Measurements from ENCODE around the gene CIB4. TPM values are rescaled to one million over a fixed set of nuclear protein-coding genes. Genes with fewer than 3 reads are reported as not detected.

CIB4 gene
- total RNA-seq, 3 donors from 2014 or later (not counting 1 experiment from before 2014, with no cell fraction given) = not detected

GRCh38 chr2:26566081-26566375 lies 75.1 kb downstream of the CIB4 start:
- Histone ChIP-seq H3K27ac (ENCODE audit: low read length) (no peak overlapping the region), H3K27me3 (ENCODE audit: control insufficient read depth, insufficient read depth, low read length) (peaks cover 21% of the 10 kb centered on the region), H3K36me3 (ENCODE audit: control insufficient read depth, insufficient read depth, low read length) (no peaks in the 10 kb centered on the region), H3K4me3 (ENCODE audit: low read length) (no peak overlapping the region), H3K9me3 (ENCODE audit: control insufficient read depth, insufficient read depth, low read length) (no peaks in the 10 kb centered on the region), H3K4me1 (ENCODE audit: control insufficient read depth, insufficient read depth, low read length) (peaks cover 10% of the 10 kb centered on the region)
- no peak overlapping the region for H3K27ac Mint-ChIP-seq
- TF ChIP-seq, protein P1, sequence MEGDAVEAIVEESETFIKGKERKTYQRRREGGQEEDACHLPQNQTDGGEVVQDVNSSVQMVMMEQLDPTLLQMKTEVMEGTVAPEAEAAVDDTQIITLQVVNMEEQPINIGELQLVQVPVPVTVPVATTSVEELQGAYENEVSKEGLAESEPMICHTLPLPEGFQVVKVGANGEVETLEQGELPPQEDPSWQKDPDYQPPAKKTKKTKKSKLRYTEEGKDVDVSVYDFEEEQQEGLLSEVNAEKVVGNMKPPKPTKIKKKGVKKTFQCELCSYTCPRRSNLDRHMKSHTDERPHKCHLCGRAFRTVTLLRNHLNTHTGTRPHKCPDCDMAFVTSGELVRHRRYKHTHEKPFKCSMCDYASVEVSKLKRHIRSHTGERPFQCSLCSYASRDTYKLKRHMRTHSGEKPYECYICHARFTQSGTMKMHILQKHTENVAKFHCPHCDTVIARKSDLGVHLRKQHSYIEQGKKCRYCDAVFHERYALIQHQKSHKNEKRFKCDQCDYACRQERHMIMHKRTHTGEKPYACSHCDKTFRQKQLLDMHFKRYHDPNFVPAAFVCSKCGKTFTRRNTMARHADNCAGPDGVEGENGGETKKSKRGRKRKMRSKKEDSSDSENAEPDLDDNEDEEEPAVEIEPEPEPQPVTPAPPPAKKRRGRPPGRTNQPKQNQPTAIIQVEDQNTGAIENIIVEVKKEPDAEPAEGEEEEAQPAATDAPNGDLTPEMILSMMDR (IDR thresholded peaks at IDR 0.05) = no peak
- no peak overlapping the region for H3K4me3 Mint-ChIP-seq
- peaks cover 0 to 4% of the 10 kb centered on the region in 2 donors for H3K4me1 Mint-ChIP-seq
- no peak for ATAC-seq
- intact Hi-C loops (cut with micrococcal nuclease) = no loop called here
- 92% methylated on average over 6 of the region's 6 CpGs for WGBS (ENCODE audit: insufficient coverage)
- no peaks in the 10 kb centered on the region for H3K36me3 Mint-ChIP-seq
- no peaks in the 10 kb centered on the region for H3K9me3 Mint-ChIP-seq
- peaks cover 49 to 50% of the 10 kb centered on the region in 2 donors for H3K27me3 Mint-ChIP-seq (ENCODE audit: low read depth in 2 of 2)
- DNase-seq = no peak

- peaks cover 0 to 4% of the 10 kb centered on the region in 2 donors for H3K4me1 Mint-ChIP-seq
- Histone ChIP-seq H3K36me3 (ENCODE audit: control insufficient read depth, insufficient read depth, low read length) (no peaks in the 10 kb centered on the region), H3K27ac (ENCODE audit: low read length) (no peak overlapping the region), H3K4me3 (ENCODE audit: low read length) (no peak overlapping the region), H3K9me3 (ENCODE audit: control insufficient read depth, insufficient read depth, low read length) (no peaks in the 10 kb centered on the region), H3K27me3 (ENCODE audit: control insufficient read depth, insufficient read depth, low read length) (peaks cover 23% of the 10 kb centered on the region), H3K4me1 (ENCODE audit: control insufficient read depth, insufficient read depth, low read length) (peaks cover 10% of the 10 kb centered on the region)
- no peaks in the 10 kb centered on the region for H3K36me3 Mint-ChIP-seq
- TF ChIP-seq, protein P1 (IDR thresholded peaks at IDR 0.05) = no peak
- no peak overlapping the region for H3K27ac Mint-ChIP-seq
- WGBS (ENCODE audit: insufficient coverage) = 84% methylated on average over 3 of the region's 3 CpGs
- no peak for DNase-seq
- no peaks in the 10 kb centered on the region for H3K9me3 Mint-ChIP-seq
- no peak overlapping the region for H3K4me3 Mint-ChIP-seq
- intact Hi-C loops (cut with micrococcal nuclease) = no loop called here
- peaks cover 50 to 57% of the 10 kb centered on the region in 2 donors for H3K27me3 Mint-ChIP-seq (ENCODE audit: low read depth in 2 of 2)
- ATAC-seq = no peak
Observed at GRCh38 chr2:26564121-26564644, 77.0 kb downstream of the CIB4 start.

- peaks cover 0 to 4% of the 10 kb centered on the region in 2 donors for H3K4me1 Mint-ChIP-seq
- no peaks in the 10 kb centered on the region for H3K36me3 Mint-ChIP-seq
- no peak overlapping the region for H3K4me3 Mint-ChIP-seq
- no peaks in the 10 kb centered on the region for H3K36me3 ChIP-seq (ENCODE audit: control insufficient read depth, insufficient read depth, low read length)
- DNase-seq = no peak
- H3K27me3 Mint-ChIP-seq (ENCODE audit: low read depth in 2 of 2) = peaks cover 47 to 52% of the 10 kb centered on the region in 2 donors
- H3K27ac ChIP-seq (ENCODE audit: low read length) = no peak overlapping the region
- intact Hi-C loops (cut with micrococcal nuclease) = no loop called here
- H3K9me3 Mint-ChIP-seq = no peaks in the 10 kb centered on the region
- ATAC-seq = no peak
- peaks cover 23% of the 10 kb centered on the region for H3K27me3 ChIP-seq (ENCODE audit: control insufficient read depth, insufficient read depth, low read length)
- no peak overlapping the region for H3K27ac Mint-ChIP-seq
- TF ChIP-seq, protein P1 (IDR thresholded peaks at IDR 0.05) = no peak
- no peaks in the 10 kb centered on the region for H3K9me3 ChIP-seq (ENCODE audit: control insufficient read depth, insufficient read depth, low read length)
- peaks cover 10% of the 10 kb centered on the region for H3K4me1 ChIP-seq (ENCODE audit: control insufficient read depth, insufficient read depth, low read length)
- WGBS (ENCODE audit: insufficient coverage) = 88% methylated on average over 5 of the region's 5 CpGs
- H3K4me3 ChIP-seq (ENCODE audit: low read length) = no peak overlapping the region
Observed at GRCh38 chr2:26563686-26564085, 77.5 kb downstream of the CIB4 start.

Measured in natural killer cell (primary cell).